ENCODE data around the gene MAEA. TPM values are rescaled to one million over a fixed set of nuclear protein-coding genes. Genes with fewer than 3 reads are reported as not detected.
"Not testable (repeated sequence)": the region's sequence is repeated elsewhere in the genome, so short reads cannot be mapped to it uniquely, and the experiment has no call there.

The MAEA gene
- total RNA-seq, 8 experiments from 2014 or later = 28.5 to 80.7 (median 56.7) TPM

- Histone ChIP-seq H3K27ac (no peak overlapping the region), H3K4me3 (no peak overlapping the region), H3K4me1 (replicated peaks in 1 of 2) (peaks cover 12 to 21% of the 10 kb centered on the region in 2 donors)
- no peak for ATAC-seq (replicated peaks in 6 of 8)
- in situ Hi-C loops (cut with MboI; ENCODE audit: low pct_unique_long_range_greater_than_20kb in 2 of 9, low sequenced_read_pairs in 9 of 9, unreplicated experiment in 9 of 9) = loop anchor here in 4 of 9 experiments (25.0 kb wide), 2 partner anchors 266 to 366 kb away; no protein-coding TSS in a partner anchor
- 82 to 100% (median 96%) methylated on average over 2 to 13 of the region's 28 CpGs for WGBS, 10 experiments
Measured at GRCh38 chr4:1371176-1372165, 81.8 kb downstream of the MAEA start.

- not testable (repeated sequence) for H3K27ac ChIP-seq; H3K4me3 ChIP-seq; ATAC-seq (replicated peaks in 6 of 8)
- 56 to 96% (median 75%) methylated on average over 2 to 6 of the region's 22 CpGs; no CpG with 5 or more reads in 5 of the 10 experiments for WGBS, 10 experiments
- peaks cover 12 to 21% of the 10 kb centered on the region in 2 donors for H3K4me1 ChIP-seq (replicated peaks in 1 of 2)
- in situ Hi-C loops (cut with MboI; ENCODE audit: low pct_unique_long_range_greater_than_20kb in 2 of 9, low sequenced_read_pairs in 9 of 9, unreplicated experiment in 9 of 9) = loop anchor here in 4 of 9 experiments (25.0 kb wide), 2 partner anchors 265 to 365 kb away; no protein-coding TSS in a partner anchor
Measured at GRCh38 chr4:1372576-1372975, 82.9 kb downstream of the MAEA start.

DNA sequence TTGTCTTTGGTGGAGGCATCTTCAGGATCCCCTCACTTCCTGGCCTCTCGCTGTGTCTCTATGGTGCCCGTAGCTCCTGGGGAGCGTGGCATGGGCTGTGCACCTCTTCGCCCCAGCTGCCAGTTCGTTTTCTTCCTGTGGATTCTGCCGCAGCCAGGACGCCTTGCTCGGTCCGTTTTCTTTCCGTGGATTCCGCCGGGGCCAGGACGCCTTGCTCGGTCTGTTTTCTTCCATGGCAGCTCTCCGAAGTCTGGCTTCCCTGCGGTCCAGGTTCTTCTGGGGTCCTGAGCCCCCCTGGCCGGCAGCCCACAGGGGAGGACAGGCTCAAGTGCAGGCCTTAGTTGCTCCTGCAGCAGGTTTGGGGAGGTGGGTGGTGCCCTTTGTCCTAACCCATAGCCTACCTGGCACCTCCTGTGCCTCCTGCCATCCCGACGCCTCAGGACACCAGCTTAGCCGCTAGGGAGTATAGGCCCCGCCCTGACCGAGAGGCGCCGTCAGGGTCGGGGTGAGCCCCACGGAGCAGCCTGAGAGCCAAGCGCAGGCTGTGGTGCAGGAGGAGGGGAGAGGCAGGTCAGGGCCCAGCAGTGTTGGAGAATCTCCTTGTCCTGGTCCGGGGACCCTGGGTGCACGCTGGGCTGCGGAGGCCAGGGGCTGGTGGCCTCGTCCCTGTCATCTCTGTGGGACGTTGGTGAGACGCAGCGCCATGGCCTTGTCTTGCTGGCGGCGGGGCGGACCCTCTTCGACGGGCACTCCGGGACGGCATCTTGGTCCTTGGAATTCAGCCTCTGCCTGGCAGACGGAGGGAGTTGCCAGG lies 84.4 kb downstream of the MAEA start:
- no peak overlapping the region for H3K4me3 ChIP-seq
- 84 to 100% (median 100%) methylated on average over 1 to 6 of the region's 42 CpGs; no CpG with 5 or more reads in 3 of the 10 experiments for WGBS, 10 experiments
- ATAC-seq (replicated peaks in 6 of 8) = no peak
- H3K27ac ChIP-seq = no peak overlapping the region
- peaks cover 8 to 12% of the 10 kb centered on the region in 2 donors for H3K4me1 ChIP-seq (replicated peaks in 1 of 2)
- in situ Hi-C loops (cut with MboI; ENCODE audit: low pct_unique_long_range_greater_than_20kb in 2 of 9, low sequenced_read_pairs in 9 of 9, unreplicated experiment in 9 of 9) = loop anchor here in 4 of 9 experiments (25.0 kb wide), 2 partner anchors 263 to 363 kb away; no protein-coding TSS in a partner anchor

GRCh38 chr4:1374706-1375045 lies 85.0 kb downstream of the MAEA start:
- no peak for ATAC-seq (replicated peaks in 6 of 8)
- WGBS, 10 experiments = 100% methylated on average over 3 of the region's 14 CpGs; no CpG with 5 or more reads in 9 of the 10 experiments

GRCh38 chr4:1375051-1375721 lies 85.5 kb downstream of the MAEA start:
- H3K4me3 ChIP-seq = no peak overlapping the region
- in situ Hi-C loops (cut with MboI; ENCODE audit: low pct_unique_long_range_greater_than_20kb in 2 of 9, low sequenced_read_pairs in 9 of 9, unreplicated experiment in 9 of 9) = no loop called here
- WGBS, 10 experiments = 80 to 98% (median 92%) methylated on average over 3 to 9 of the region's 36 CpGs; no CpG with 5 or more reads in 6 of the 10 experiments
- H3K27ac ChIP-seq = no peak overlapping the region
- no peak for ATAC-seq (replicated peaks in 6 of 8)
- peaks cover 0 to under 1% of the 10 kb centered on the region in 2 donors for H3K4me1 ChIP-seq (replicated peaks in 1 of 2)

More at GRCh38 chr4:1374706-1375045, 85.0 kb downstream of the MAEA start:
- Histone ChIP-seq H3K4me3 (no peak overlapping the region), H3K4me1 (replicated peaks in 1 of 2) (peaks cover 2 to 6% of the 10 kb centered on the region in 2 donors), H3K27ac (no peak overlapping the region)
- in situ Hi-C loops (cut with MboI; ENCODE audit: low pct_unique_long_range_greater_than_20kb in 2 of 9, low sequenced_read_pairs in 9 of 9, unreplicated experiment in 9 of 9) = loop anchor here in 4 of 9 experiments (25.0 kb wide), 2 partner anchors 263 to 363 kb away; no protein-coding TSS in a partner anchor

GRCh38 chr4:1375761-1376322 lies 86.2 kb downstream of the MAEA start:
- no peak overlapping the region for H3K27ac ChIP-seq
- no peak overlapping the region for H3K4me3 ChIP-seq
- H3K4me1 ChIP-seq (replicated peaks in 1 of 2) = no peaks in the 10 kb centered on the region
- in situ Hi-C loops (cut with MboI; ENCODE audit: low pct_unique_long_range_greater_than_20kb in 2 of 9, low sequenced_read_pairs in 9 of 9, unreplicated experiment in 9 of 9) = no loop called here
- no peak for ATAC-seq (replicated peaks in 6 of 8)
- 100% methylated on average over 1 of the region's 17 CpGs; no CpG with 5 or more reads in 9 of the 10 experiments for WGBS, 10 experiments

DNA sequence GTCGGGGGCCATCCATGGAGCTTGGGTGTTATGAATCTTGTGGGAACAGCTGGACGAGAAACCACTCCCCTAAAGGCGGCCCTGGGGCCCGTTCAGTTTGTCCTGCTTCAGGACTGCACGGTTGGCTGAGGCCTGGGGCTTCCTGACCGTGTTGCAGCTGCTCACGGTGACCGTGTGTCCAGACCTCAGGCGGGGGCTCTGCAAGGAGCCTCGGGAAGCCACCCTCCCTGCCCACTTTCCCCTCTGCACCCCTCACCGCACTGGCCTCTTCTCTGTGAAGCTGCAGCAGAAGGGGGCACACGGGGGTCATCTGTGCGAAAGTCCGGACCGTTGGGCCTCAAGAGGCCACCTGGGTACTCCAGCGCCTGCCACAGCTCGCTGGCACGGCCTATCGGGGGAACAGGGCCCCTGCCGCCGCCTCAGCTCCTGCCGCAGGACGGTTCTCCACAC lies 86.7 kb downstream of the MAEA start:
- in situ Hi-C loops (cut with MboI; ENCODE audit: low pct_unique_long_range_greater_than_20kb in 2 of 9, low sequenced_read_pairs in 9 of 9, unreplicated experiment in 9 of 9) = no loop called here

DNA sequence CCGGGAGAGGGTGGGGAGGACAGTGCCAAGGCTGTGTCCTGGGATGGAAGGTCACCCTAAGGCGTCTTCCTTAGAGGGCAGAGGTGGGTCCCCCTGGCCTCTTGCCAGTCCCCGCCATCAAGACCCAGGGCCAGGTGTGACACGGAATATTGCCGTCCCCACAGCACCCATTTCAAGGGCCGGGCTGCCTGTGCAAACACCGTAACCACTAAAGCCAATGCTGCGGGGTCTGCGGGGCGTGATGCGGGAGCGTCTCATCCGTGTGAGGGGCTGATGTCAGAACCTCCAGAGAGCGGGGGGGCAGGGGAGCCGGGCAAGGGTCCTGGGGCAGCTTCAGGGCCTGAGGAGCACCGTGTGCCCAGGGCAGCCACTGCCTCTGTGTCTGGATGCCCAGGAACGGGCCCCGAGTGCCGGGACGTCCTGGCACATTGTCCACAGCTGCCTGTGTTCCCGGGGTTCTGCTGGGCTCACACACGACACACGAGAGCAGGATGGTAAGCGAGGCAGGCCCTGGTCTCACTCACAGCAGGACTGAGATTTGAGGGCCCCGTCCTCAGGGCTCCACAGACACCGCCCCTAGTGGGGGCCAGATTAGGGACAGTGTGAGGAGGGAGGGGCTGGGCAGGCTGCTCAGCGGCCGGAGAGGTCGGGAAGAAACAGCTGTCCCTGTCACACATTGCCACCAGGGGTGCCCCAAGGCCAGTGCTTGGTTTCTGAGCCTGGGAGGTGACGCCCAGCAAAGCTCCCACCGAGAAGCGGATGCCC lies 87.3 kb downstream of the MAEA start:
- no peak overlapping the region for H3K4me3 ChIP-seq
- 80 to 100% (median 93%) methylated on average over 1 to 11 of the region's 32 CpGs; no CpG with 5 or more reads in 6 of the 10 experiments for WGBS, 10 experiments
- H3K27ac ChIP-seq = no peak overlapping the region
- in situ Hi-C loops (cut with MboI; ENCODE audit: low pct_unique_long_range_greater_than_20kb in 2 of 9, low sequenced_read_pairs in 9 of 9, unreplicated experiment in 9 of 9) = no loop called here
- no peak for ATAC-seq (replicated peaks in 6 of 8)
- H3K4me1 ChIP-seq (replicated peaks in 1 of 2) = peaks cover 5 to 10% of the 10 kb centered on the region in 2 donors

More for the DNA sequence above, 86.7 kb downstream of the MAEA start:
- 72 to 100% (median 80%) methylated on average over 1 to 8 of the region's 23 CpGs; no CpG with 5 or more reads in 4 of the 10 experiments for WGBS, 10 experiments
- Histone ChIP-seq H3K4me3 (no peak overlapping the region), H3K27ac (no peak overlapping the region), H3K4me1 (replicated peaks in 1 of 2) (peaks cover 0 to 4% of the 10 kb centered on the region in 2 donors)
- ATAC-seq (replicated peaks in 6 of 8) = no peak

DNA sequence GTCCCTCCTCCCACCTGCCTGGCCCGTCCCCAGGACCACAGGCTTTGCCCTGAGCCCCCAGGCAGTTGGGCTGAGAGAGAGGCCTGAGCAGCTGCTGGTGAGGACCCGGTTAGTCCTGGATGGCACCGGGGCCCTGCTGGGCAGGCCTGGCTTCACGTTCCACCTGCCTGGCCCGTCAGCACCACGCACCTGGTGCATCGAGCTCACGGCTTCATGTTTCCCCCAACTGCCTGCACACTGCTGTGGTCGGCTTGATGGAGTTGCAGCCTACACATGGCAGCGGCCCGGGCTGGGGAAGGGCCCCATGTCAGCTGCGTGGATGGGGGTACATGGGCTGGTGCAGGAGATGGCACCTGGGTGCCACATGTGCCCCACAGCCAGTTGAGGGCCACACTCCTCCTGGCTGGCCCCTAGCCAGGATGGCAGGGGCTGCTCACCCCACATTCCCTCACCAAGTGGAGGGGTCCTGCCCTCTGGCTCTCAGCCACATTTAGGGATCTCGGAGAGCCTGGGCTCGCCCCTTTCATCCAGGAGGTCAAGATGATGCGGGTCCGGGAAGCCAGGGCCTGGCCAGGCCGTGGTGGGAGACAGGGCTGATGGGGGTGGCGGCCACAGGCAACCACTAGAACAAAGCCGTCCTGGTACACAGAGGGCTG lies 88.0 kb downstream of the MAEA start:
- peaks cover 9 to 16% of the 10 kb centered on the region in 2 donors for H3K4me1 ChIP-seq (replicated peaks in 1 of 2)
- 73 to 80% (median 80%) methylated on average over 1 to 3 of the region's 19 CpGs; no CpG with 5 or more reads in 7 of the 10 experiments for WGBS, 10 experiments
- no peak overlapping the region for H3K4me3 ChIP-seq
- in situ Hi-C loops (cut with MboI; ENCODE audit: low pct_unique_long_range_greater_than_20kb in 2 of 9, low sequenced_read_pairs in 9 of 9, unreplicated experiment in 9 of 9) = no loop called here
- no peak for ATAC-seq (replicated peaks in 6 of 8)
- no peak overlapping the region for H3K27ac ChIP-seq

- 88 to 96% methylated on average over 5 of the region's 30 CpGs; no CpG with 5 or more reads in 8 of the 10 experiments for WGBS, 10 experiments
- Histone ChIP-seq H3K4me1 (replicated peaks in 1 of 2) (peaks cover 12 to 22% of the 10 kb centered on the region in 2 donors), H3K4me3 (no peak overlapping the region), H3K27ac (no peak overlapping the region)
- in situ Hi-C loops (cut with MboI; ENCODE audit: low pct_unique_long_range_greater_than_20kb in 2 of 9, low sequenced_read_pairs in 9 of 9, unreplicated experiment in 9 of 9) = no loop called here
- ATAC-seq (replicated peaks in 6 of 8) = no peak
Measured at GRCh38 chr4:1378559-1379231, 89.0 kb downstream of the MAEA start.

All from motor neuron (in vitro differentiated cells).